Heart left ventricle (tissue), 16 donors: ENCODE measurements around the gene ASCL2. TPM values are rescaled to one million over a fixed set of nuclear protein-coding genes. Genes with fewer than 3 reads are reported as not detected.

Source experiments
- ATAC-seq, 4 donors: fragments of 200-7000 bp; cut with Tn5 transposase; one replicate each; pipeline ENCODE4 v1.9.1; 2020 to 2022; ENCODE audit warnings: moderate library complexity in 4 of 4, mild to moderate bottlenecking in 3 of 4, moderate number of reproducible peaks in 1 of 4
- DNase-seq, 5 donors: peaks; one replicate each; pipeline ENCODE4 v3.0.0-alpha.2; 2020
- H3K27ac ChIP-seq, 12 donors: fragments of 200-600 bp; sonication (generic) in 4 of 12; one replicate each; pipeline versions ENCODE4 v1.5.0 to v1.8.0; 2016 to 2022; ENCODE audit warnings: mild to moderate bottlenecking in 2 of 12
- H3K27me3 ChIP-seq, 9 donors: fragments of 200-600 bp; sonication (generic) in 2 of 9; one replicate each; pipeline versions ENCODE4 v1.5.1 to v1.8.0; 2016 to 2022; ENCODE audit warnings: mild to moderate bottlenecking in 3 of 9
- H3K36me3 ChIP-seq, 9 donors: fragments of 200-600 bp; sonication (generic) in 2 of 9; one replicate each; pipeline versions ENCODE4 v1.5.0 to v1.8.0; 2018 to 2022; ENCODE audit warnings: mild to moderate bottlenecking in 2 of 9
- H3K4me1 ChIP-seq, 12 donors: fragments of 200-600 bp; sonication (generic) in 4 of 12; one replicate each; pipeline versions ENCODE4 v1.5.0 to v1.8.0; 2016 to 2022; ENCODE audit warnings: mild to moderate bottlenecking in 3 of 12
- H3K4me3 ChIP-seq, 12 donors: fragments of 200-600 bp; sonication (generic) in 4 of 12; one replicate each; pipeline versions ENCODE4 v1.5.0 to v1.8.0; 2017 to 2022; ENCODE audit warnings: mild to moderate bottlenecking in 9 of 12, moderate library complexity in 4 of 12
- H3K9me3 ChIP-seq, 12 donors: fragments of 200-600 bp; sonication (generic) in 4 of 12; one replicate each; pipeline versions ENCODE4 v1.5.0 to v1.8.0; 2016 to 2022; ENCODE audit warnings: mild to moderate bottlenecking in 1 of 12
- CTCF ChIP-seq, 12 donors: fragments of 200-600 bp; sonication (generic) in 4 of 12; IDR thresholded peaks; one replicate each; pipeline versions ENCODE4 v1.5.0 to v1.8.0; 2018 to 2022; ENCODE audit warnings: antibody characterized with exemption in 12 of 12, mild to moderate bottlenecking in 5 of 12
- POLR2A ChIP-seq, 2 donors: fragments of 450-650 bp; IDR thresholded peaks; one replicate each; pipeline ENCODE4 v1.6.1; 2017; ENCODE audit warnings: antibody characterized with exemption in 2 of 2, mild to moderate bottlenecking in 2 of 2, moderate library complexity in 2 of 2
- WGBS, 4 donors: extraction: QIAGEN DNeasy Blood & Tissue Kit in 2 of 4; methylation state at CpG; one replicate each; pipeline versions ENCODE4 v1.1.5 to v1.1.7; 2013 to 2018; 5-methylcytosine and 5-hydroxymethylcytosine counted together
- intact Hi-C, 10 donors: fragments of 100-400 bp; cut with DNase I; formaldehyde crosslinking; loops; one replicate each; pipeline versions ENCODE4 v1.11.1 to v1.14.2; 2022
- polyA plus RNA-seq, 2 donors: library from polyadenylated mRNA; stranded (reverse); fragments of 200-250 nt; gene quantifications; one replicate each; pipeline ENCODE4 v1.2.3, GENCODE V29; 2013
- total RNA-seq, 9 donors: library from RNA; depleted of rRNA in 2 of 9; stranded (reverse); fragments of >200 nt in 2 of 9; fragmentation: NEBNext Ultra II Directional in 3 of 9; extraction: Animal tissue kit (Norgen Biotek cat#: 25700) in 3 of 9; gene quantifications; one replicate each; pipeline versions ENCODE4 v1.1.0 to v1.2.4, GENCODE V29; 2016 to 2023
- donor health status: ischemic (EF 13 %, LVEDD 7.1; RV severe dilation, severe dysfunction).
- donor health status: healthy with polysubstance abuse.
- donor health status: DM: no; HTN: yes; CAD: no.
- donor health status: DM: no; HTN: no; CAD: no.
- donor health status: ischemic (EF 25% LVEDD 6.9; RV normal size, moderate dysfunction).
- donor health status: ischemic (EF 25% LVEDD 5.7; RV mildly dilated, moderate dysfunction).
- donor health status: healthy.
- donor health status: DM: yes; HTN: yes; CAD: no.
- donor health status: ischemic (EF 35%, LVEDD 5.7; RV mildly dilated, moderate dysfunction).
- donor health status: nonischemic (EF 11% LVEDD 7.7; RV severe dilation, severe dysfunction).
- donor health status: DM: yes; HTN: yes; CAD: no.
- donor health status: PGD.
- donor health status: ischemic (EF 29% LVEDD 5.4; RV normal size, mild dysfunction).
- donor health status: nonischemic (EF 23%, LVEDD 6.1; RV moderate dilation, normal function).

The ASCL2 gene
- total and polyA plus RNA-seq, 11 donors, result 0.07 to 2.3 (median 0.43) TPM; not detected in 7

DNA sequence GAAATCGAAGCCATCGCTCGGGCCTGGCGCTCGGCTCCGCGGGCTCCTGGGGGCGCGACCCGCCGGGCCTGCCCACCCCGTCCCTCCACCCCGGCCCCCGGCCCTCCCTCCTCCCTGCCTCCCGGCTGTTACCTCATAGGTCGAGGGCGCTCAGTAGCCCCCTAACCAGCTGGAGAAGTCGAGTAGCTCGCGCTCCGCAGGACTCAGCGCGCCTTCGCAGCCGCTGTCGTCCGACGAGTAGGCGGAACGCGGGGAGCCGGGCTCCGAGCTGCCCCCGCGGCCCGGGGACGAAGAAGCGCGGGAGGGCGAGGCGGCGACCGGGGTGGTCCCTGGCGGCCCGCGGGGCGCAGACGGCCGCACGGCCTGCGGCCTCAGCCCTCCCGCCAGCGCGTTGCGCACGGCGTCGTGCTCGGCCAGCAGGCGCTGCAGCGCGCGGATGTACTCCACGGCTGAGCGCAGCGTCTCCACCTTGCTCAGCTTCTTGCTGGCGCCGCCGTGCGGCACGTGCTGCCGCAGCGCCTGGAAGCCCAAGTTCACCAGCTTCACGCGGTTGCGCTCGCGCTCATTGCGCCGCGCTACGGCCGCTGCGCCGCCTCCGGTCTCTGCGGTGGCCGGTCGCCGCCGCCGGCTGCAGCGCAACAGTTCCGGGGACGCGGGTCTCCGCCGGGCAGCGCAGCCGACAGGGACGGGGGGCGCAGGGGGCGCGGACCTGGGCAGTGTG is 627 bp downstream of the ASCL2 start:
- no peaks in the 10 kb centered on the region for H3K9me3 ChIP-seq
- H3K27ac ChIP-seq, result peak overlapping the region in 2 of 12 donors; percentile 17 to 89
- 1 to 3% (median 1%) methylated on average over 31 to 104 of the region's 104 CpGs for WGBS, 4 donors
- peaks cover 0 to 49% (median 12%) of the 10 kb centered on the region in 12 donors for H3K4me1 ChIP-seq
- peaks cover 34 to 58% (median 44%) of the 10 kb centered on the region in 9 donors for H3K27me3 ChIP-seq
- no peaks in the 10 kb centered on the region for H3K36me3 ChIP-seq
- DNase-seq, result peak in 4 of 5 donors; percentile 48 to 83 (median 58)
- TF ChIP-seq POLR2A (IDR thresholded peaks at IDR 0.05), result no peak
- TF ChIP-seq CTCF (IDR thresholded peaks at IDR 0.05), result peak in 3 of 12 donors; percentile 8 to 35 (median 16)
- peak in 3 of 4 donors; percentile 53 to 72 (median 60) for ATAC-seq
- H3K4me3 ChIP-seq, result peak overlapping the region; percentile 16 to 59 (median 43)
- intact Hi-C loops, result no loop called here

DNA sequence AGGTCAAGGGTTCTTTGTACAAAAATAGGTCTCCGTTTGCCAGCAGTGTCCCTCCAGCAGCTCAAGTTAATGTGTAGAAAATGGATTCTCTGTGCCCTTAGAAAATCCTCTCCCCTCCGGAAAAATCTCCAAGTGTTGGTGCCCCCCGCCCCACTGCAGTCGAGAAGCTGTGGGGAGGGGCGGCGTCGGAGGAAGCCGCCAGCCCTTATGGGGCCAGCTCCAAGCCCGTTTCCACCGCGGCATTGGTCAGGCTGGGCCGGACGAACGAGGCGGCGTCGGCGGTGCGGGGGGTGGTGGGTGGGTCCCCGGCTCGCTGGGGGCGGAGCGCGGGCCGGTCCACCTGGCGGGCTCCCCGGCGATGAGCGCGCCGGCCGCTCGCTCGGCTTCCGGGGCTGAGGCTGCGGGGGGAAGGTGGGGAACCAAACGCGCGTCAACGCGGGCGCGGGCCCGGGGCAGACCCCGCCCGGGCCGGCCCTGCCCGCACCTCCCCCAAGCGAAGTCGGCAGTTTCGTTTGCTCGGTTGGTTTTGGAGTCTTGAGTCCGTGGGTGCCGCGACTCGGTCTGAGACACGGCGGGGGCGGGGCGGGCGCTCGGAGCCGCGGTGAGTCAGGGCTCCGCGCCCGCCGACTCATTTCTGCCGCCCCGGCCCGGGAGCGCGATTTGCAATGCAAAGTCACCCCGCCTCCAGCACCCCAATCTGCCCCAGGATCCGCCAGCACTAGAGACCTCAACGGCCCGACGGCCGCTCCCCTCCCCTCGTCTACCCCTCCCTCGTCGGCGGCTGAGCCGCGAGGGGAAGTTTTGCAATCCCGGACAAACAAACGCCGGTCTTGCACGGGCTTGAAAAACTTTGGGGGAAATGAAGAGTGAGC is 1.4 kb downstream of the ASCL2 start:
- ATAC-seq, result peak in 2 of 4 donors; percentile 41 to 49
- intact Hi-C loops, result no loop called here
- WGBS, 4 donors, result 1 to 2% (median 1%) methylated on average over 29 to 89 of the region's 89 CpGs

DNA sequence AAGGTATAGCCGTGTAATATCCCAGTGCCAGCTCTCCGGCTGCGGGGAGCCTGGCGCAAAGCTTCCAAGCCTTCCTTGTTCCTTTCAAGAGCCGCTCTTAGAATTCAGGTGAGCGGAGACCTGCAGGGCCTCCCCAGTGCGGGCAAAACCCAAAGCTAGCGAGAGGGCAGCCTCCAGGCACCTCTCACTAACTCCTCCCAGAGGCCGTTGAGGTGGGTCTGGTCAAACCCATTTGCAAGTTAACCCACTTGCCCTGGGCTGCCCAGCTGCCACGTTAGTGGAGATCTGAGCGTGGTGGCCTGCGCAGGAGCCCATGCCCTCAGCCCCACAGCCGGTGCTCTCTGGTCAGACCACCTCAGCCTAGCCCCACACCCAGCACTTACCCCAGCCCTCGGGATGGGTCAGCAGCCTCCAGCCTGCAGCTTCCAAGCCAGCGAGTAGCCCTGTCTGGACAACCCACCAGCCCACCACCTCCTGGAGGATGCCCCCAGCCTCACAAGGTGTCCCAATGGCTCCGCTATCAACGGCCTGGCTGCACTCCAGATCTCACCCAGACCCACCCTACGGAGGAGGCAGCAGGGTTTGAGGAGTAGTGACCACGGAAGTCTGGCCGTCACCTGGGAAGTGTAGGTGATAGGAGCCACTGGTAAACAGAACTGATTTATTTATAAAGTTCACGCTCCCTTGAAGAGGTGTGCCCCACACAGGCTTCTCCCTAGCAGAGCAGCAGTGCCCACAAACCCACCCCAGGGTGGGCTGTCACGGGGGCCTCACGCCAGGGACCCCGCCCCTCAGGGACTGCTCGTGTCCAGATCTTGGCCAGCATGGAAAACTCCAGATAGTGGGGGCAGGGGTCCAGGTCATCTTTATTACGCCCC is 2.3 kb downstream of the ASCL2 start:
- Histone ChIP-seq H3K4me3 (peak overlapping the region in 4 of 12 donors; percentile 16 to 59 (median 34)), H3K9me3 (no peaks in the 10 kb centered on the region), H3K4me1 (peaks cover 0 to 51% (median 12%) of the 10 kb centered on the region in 12 donors), H3K27me3 (peaks cover 34 to 53% (median 44%) of the 10 kb centered on the region in 9 donors), H3K36me3 (no peaks in the 10 kb centered on the region), H3K27ac (peak overlapping the region in 1 of 12 donors; percentile 89)
- WGBS, 4 donors, result 62 to 80% (median 70%) methylated on average over 10 to 26 of the region's 26 CpGs
- DNase-seq, result no peak
- TF ChIP-seq CTCF (IDR thresholded peaks at IDR 0.05), result no peak
- TF ChIP-seq POLR2A (IDR thresholded peaks at IDR 0.05), result no peak
- no peak for ATAC-seq
- intact Hi-C loops, result no loop called here

More for the DNA sequence above, 1.4 kb downstream of the ASCL2 start:
- peaks cover 34 to 55% (median 44%) of the 10 kb centered on the region in 9 donors for H3K27me3 ChIP-seq
- peak overlapping the region in 2 of 12 donors; percentile 22 to 89 for H3K27ac ChIP-seq
- peak in 4 of 5 donors; percentile 48 to 82 (median 54) for DNase-seq
- H3K4me1 ChIP-seq, result peaks cover 0 to 51% (median 12%) of the 10 kb centered on the region in 12 donors
- H3K9me3 ChIP-seq, result no peaks in the 10 kb centered on the region
- peak overlapping the region; percentile 16 to 59 (median 43) for H3K4me3 ChIP-seq
- TF ChIP-seq CTCF (IDR thresholded peaks at IDR 0.05), result no peak
- no peak for TF ChIP-seq POLR2A (IDR thresholded peaks at IDR 0.05)
- H3K36me3 ChIP-seq, result no peaks in the 10 kb centered on the region
